NB4 (cell line): ENCODE results near the gene CCDC136.

ENCODE experiments used
- DNase-seq: peaks from one replicate; pipeline ENCODE4 v3.0.0; 2010; ENCODE audit warnings: low read depth
- H3K4me3 ChIP-seq: one replicate; pipeline ENCODE4 v1.5.1; 2011; ENCODE audit warnings: mild to moderate bottlenecking, low read depth, low read length, moderate library complexity
- MYC ChIP-seq: IDR thresholded peaks from 2 replicates; pipeline ENCODE4 v1.6.1; 2011; ENCODE audit warnings: low read depth, low read length
- POLR2A ChIP-seq: IDR thresholded peaks from 2 replicates; pipeline ENCODE4 v1.6.1; 2011; ENCODE audit warnings: mild to moderate bottlenecking; ENCODE audit not compliant: insufficient read length; ENCODE audit errors: extremely low read depth
- TF ChIP-seq, protein P1 (sequence below): IDR thresholded peaks from one replicate; pipeline ENCODE4 v1.5.1; 2012; ENCODE audit warnings: low read depth, low read length
- TF ChIP-seq, protein P2 (sequence below): IDR thresholded peaks from 2 replicates; pipeline ENCODE4 v1.6.1; 2011; ENCODE audit warnings: low read depth, low read length

The CCDC136 gene

DNA sequence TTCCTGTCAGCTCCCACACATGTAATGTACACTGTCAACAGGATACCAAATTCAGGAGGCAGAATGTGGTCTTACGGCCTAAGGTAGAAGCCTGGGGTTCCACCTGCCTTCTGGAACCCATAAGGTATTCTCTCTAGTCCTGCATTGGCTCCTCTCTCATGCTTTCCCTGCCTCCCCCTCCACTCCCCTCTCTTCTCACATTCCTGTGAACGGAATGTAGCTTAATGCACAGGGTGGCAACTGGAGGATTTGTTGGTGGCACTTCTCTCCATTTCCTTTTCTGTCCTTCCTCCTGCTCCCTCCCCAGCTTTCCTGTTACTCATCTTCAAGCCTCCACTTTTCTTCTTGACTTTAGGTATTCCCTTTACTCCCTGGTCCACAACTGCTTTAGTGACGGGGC lies 26.9 kb downstream of the CCDC136 start:
- DNase-seq: no peak
- no peak overlapping the region for H3K4me3 ChIP-seq
- no peak for TF ChIP-seq MYC

DNA sequence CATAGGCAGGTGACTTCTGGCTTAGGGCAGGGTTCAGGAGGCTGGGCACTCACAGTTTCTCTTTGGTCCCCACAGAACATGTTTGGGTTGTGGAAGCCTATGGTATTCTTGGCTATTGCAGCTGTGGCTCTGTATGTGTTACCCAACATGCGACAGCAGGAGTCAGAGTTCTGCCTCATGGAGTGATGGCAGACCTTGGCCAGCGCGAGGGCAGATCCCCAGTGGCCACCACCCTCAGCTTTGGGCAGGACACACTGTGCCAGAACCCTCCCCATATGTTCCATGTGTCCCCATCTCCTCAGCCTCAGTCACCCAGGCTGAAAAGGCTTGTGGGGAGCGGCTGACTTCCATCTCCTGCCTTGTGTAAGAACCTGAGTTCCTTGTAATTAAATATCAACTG lies 30.0 kb downstream of the CCDC136 start:
- H3K4me3 ChIP-seq: no peak overlapping the region
- TF ChIP-seq, protein P1, sequence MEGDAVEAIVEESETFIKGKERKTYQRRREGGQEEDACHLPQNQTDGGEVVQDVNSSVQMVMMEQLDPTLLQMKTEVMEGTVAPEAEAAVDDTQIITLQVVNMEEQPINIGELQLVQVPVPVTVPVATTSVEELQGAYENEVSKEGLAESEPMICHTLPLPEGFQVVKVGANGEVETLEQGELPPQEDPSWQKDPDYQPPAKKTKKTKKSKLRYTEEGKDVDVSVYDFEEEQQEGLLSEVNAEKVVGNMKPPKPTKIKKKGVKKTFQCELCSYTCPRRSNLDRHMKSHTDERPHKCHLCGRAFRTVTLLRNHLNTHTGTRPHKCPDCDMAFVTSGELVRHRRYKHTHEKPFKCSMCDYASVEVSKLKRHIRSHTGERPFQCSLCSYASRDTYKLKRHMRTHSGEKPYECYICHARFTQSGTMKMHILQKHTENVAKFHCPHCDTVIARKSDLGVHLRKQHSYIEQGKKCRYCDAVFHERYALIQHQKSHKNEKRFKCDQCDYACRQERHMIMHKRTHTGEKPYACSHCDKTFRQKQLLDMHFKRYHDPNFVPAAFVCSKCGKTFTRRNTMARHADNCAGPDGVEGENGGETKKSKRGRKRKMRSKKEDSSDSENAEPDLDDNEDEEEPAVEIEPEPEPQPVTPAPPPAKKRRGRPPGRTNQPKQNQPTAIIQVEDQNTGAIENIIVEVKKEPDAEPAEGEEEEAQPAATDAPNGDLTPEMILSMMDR: no peak
- TF ChIP-seq MYC (no peak), POLR2A (no peak)
- TF ChIP-seq, protein P2, sequence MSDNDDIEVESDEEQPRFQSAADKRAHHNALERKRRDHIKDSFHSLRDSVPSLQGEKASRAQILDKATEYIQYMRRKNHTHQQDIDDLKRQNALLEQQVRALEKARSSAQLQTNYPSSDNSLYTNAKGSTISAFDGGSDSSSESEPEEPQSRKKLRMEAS: no peak
- DNase-seq: no peak

DNA sequence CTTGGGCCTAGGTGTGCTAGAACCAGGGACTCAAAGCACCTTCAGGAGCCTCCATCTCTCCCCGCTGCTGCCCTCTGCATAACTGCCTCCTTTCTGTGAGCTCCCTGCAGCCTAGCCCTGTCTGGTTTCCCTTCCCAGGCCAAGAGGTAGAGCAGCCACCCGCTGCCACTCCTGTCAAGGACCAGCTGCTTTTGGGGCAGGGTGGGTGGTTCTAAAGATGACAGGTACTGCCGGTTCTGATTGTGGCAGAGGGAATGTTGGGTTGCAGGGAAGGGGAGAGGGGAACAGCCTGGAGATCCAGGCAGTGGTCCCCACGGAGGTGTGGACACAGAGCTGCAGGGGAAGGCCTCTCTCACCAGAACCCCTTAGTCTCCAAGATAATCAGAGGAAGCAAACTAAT lies 34.7 kb downstream of the CCDC136 start:
- no peak for DNase-seq
- H3K4me3 ChIP-seq: no peak overlapping the region
- TF ChIP-seq, protein P2: no peak
- TF ChIP-seq, protein P1: no peak
- no peak for TF ChIP-seq POLR2A
- no peak for TF ChIP-seq MYC

DNA sequence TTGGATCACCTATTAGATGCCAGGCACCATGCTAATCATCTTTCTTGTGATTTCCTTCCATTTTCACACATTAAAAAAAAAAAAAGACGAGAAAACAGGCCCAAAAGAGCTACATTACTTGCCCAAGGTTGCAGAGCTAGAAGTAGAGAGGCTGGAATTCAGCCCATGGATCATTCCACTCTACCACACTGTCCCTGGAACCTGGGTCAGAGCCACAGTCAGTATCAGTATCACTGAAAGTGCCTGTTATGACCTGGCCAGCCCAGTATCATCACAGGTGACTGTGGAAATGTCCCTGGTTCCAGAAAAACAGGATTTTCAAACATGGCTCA lies 35.1 kb downstream of the CCDC136 start:
- H3K4me3 ChIP-seq: no peak overlapping the region
- no peak for DNase-seq
- TF ChIP-seq, protein P1: no peak
- TF ChIP-seq MYC (no peak), POLR2A (no peak)
- TF ChIP-seq, protein P2: no peak

DNA sequence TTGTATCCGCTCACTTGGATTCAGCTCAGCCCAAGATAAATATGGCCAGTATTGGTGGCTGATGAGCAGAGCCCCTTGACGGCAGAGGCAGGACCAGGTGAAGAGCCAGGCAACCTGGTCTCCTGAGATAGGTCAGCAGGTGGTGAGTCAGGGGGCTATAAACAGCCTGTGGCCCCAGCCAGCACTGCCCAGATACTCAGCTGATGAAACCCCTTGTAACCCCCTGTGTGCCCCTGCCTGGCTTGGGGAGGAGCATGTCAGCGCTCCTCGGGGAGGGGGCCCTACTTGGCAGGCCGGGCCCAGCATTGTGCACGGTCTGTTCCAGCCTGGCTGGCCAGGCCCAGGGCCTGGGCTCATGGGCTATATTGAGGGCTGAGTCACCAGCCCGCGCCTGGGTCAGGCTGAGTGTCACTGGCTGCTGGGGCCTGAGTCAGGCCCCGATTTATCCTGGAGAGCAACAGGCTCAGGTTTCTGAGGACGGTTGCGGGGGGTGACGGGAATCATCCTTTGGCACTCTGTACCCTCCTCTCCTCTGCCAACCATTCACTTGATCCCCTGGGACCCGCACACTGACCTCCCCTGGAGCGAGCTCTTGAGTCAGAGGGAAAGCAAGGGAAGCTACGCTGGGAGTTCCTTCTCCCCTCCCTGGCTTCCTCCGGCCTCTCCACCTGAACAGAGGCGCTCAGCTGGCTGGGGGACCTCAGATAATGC lies 35.6 kb downstream of the CCDC136 start:
- no peak for DNase-seq
- TF ChIP-seq POLR2A: no peak
- TF ChIP-seq, protein P1: no peak
- no peak for TF ChIP-seq MYC
- TF ChIP-seq, protein P2: no peak
- H3K4me3 ChIP-seq: no peak overlapping the region

DNA sequence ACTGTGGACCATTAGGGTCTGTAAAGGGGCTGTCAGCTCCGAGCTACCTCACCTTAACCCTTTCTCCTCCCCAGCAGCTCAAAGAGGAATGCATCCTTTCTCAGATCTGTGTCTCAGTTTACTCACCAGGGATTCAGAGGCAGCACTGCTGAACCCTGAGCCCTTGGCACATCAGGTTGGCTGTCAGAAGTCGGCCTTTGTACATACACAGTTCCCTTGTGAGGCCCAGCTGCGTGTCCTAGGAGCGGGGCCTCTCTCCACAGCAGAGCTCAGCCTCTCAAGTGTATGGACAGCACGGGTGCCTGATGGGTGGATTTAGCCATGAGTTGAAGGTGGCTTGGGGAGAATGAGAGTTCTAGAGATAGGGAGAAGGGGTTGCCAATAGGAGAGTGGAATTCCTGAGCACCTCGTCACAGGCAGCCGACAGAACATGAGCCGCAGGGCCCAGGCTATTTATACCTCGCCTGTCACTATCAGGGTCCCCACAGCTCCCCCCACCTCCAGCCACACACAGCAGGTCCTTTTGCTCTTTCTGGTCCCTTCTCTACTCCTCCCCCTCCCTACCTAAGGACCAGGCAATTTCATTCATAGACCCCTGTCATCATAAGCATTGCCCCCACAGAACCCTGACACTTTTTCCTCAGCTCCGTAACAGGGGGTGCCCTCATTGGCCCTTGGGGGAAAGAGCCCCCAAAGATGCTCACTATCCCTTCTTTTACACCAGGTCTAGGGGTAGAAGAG lies 36.4 kb downstream of the CCDC136 start:
- H3K4me3 ChIP-seq: no peak overlapping the region
- TF ChIP-seq, protein P2: no peak
- TF ChIP-seq, protein P1: no peak
- TF ChIP-seq MYC (no peak), POLR2A (no peak)

More for the DNA sequence above, 36.4 kb downstream of the CCDC136 start:
- no peak for DNase-seq
